ENCODE measurements around the gene MTUS2. TPM values are rescaled to one million over a fixed set of nuclear protein-coding genes. Genes with fewer than 3 reads are reported as not detected.

Gene MTUS2
- total and polyA plus RNA-seq, 2 experiments from 2014 or later, result 3.0 to 4.3 TPM

DNA sequence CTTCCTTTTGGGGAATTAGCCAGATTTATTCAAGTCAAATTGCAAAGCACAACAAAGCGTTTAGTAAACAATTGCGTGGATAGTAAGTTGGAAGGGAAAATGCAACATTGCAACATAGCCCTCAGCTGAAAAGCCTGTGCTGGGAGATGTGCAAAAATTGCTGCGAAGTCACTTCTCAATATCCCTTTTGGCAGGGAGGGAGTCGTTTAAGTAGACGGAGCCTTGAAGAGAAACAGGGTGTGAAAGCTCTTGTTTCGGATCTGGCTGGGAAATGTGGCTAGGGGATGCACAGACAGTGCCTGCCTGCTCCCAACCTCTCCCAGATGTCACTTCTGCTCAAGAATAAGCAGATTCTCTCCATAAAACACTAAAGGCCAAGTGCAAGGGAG, 718.5 kb downstream of the MTUS2 start:
- 82% methylated on average over 6 of the region's 6 CpGs for WGBS (ENCODE audit: low lambda C conversion rate, missing lambda C conversion rate)

GRCh38 chr13:29539856-29540255, 719.7 kb downstream of the MTUS2 start:
- Histone ChIP-seq H3K4me3 (no peak overlapping the region), H4K20me1 (ENCODE audit: insufficient read depth, poor library complexity, severe bottlenecking) (no peaks in the 10 kb centered on the region), H3K79me2 (peaks cover 17% of the 10 kb centered on the region), H3K4me2 (no peak overlapping the region), H3K9me2 (replicated peaks; ENCODE audit: insufficient read depth) (no peaks in the 10 kb centered on the region), H2AFZ (no peak overlapping the region), H3K27ac (no peak overlapping the region), H3K36me3 (replicated peaks; ENCODE audit: insufficient read depth, low read depth) (no peaks in the 10 kb centered on the region), H3K4me1 (ENCODE audit: insufficient read depth) (no peaks in the 10 kb centered on the region), H3K9me3 (ENCODE audit: low read depth) (no peaks in the 10 kb centered on the region), H3K27me3 (no peaks in the 10 kb centered on the region)
- no peak for DNase-seq (ENCODE audit: low spot score)
- 92% methylated on average over 2 of the region's 2 CpGs for WGBS (ENCODE audit: low lambda C conversion rate, missing lambda C conversion rate)
- TF ChIP-seq EZH2phosphoT487 (IDR thresholded peaks at IDR 0.05; ENCODE audit: low read depth, severe bottlenecking, unreplicated experiment) (no peak), CTCF (IDR thresholded peaks at IDR 0.05; ENCODE audit: poor library complexity) (no peak), EZH2 (IDR thresholded peaks at IDR 0.05; ENCODE audit: borderline replicate concordance) (no peak)

More for the DNA sequence above, 718.5 kb downstream of the MTUS2 start:
- Histone ChIP-seq H3K4me3 (no peak overlapping the region), H3K27me3 (no peaks in the 10 kb centered on the region), H3K9me2 (replicated peaks; ENCODE audit: insufficient read depth) (no peaks in the 10 kb centered on the region), H4K20me1 (ENCODE audit: insufficient read depth, poor library complexity, severe bottlenecking) (no peaks in the 10 kb centered on the region), H3K27ac (no peak overlapping the region), H3K9me3 (ENCODE audit: low read depth) (no peaks in the 10 kb centered on the region), H3K4me2 (no peak overlapping the region), H3K79me2 (peaks cover 12% of the 10 kb centered on the region), H3K36me3 (replicated peaks; ENCODE audit: insufficient read depth, low read depth) (no peaks in the 10 kb centered on the region), H3K4me1 (ENCODE audit: insufficient read depth) (no peaks in the 10 kb centered on the region), H2AFZ (no peak overlapping the region)
- TF ChIP-seq EZH2phosphoT487 (IDR thresholded peaks at IDR 0.05; ENCODE audit: low read depth, severe bottlenecking, unreplicated experiment) (no peak), CTCF (IDR thresholded peaks at IDR 0.05; ENCODE audit: poor library complexity) (no peak), EZH2 (IDR thresholded peaks at IDR 0.05; ENCODE audit: borderline replicate concordance) (no peak)
- no peak for DNase-seq (ENCODE audit: low spot score)

DNA sequence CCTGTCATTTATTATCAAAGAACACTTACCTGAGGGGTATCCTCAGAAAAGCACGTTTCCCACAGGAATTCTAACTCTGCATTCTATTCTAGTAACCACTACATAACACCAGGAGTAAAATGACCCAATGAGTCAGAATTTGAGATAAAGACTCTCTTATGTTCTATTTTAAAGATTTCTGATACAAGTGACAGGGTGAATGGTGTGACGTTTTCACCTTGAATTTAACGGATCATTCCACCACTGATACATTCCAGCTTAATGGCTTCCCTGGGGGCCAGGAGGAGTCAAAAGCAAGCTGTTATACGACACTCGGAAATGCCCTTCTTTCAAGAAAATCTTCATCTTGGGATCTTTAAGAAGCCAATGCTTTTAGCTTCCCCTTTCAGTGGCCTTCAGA, 720.2 kb downstream of the MTUS2 start:
- H3K27me3 ChIP-seq, result no peaks in the 10 kb centered on the region
- no peaks in the 10 kb centered on the region for H3K4me1 ChIP-seq (ENCODE audit: insufficient read depth)
- no peaks in the 10 kb centered on the region for H4K20me1 ChIP-seq (ENCODE audit: insufficient read depth, poor library complexity, severe bottlenecking)
- H3K9me3 ChIP-seq (ENCODE audit: low read depth), result no peaks in the 10 kb centered on the region
- WGBS (ENCODE audit: low lambda C conversion rate, missing lambda C conversion rate), result 66% methylated on average over 5 of the region's 5 CpGs
- no peak overlapping the region for H3K4me3 ChIP-seq
- H3K36me3 ChIP-seq (replicated peaks; ENCODE audit: insufficient read depth, low read depth), result no peaks in the 10 kb centered on the region
- TF ChIP-seq EZH2 (IDR thresholded peaks at IDR 0.05; ENCODE audit: borderline replicate concordance) (no peak), CTCF (IDR thresholded peaks at IDR 0.05; ENCODE audit: poor library complexity) (no peak), EZH2phosphoT487 (IDR thresholded peaks at IDR 0.05; ENCODE audit: low read depth, severe bottlenecking, unreplicated experiment) (no peak)
- H3K9me2 ChIP-seq (replicated peaks; ENCODE audit: insufficient read depth), result no peaks in the 10 kb centered on the region
- H3K4me2 ChIP-seq, result no peak overlapping the region
- no peak overlapping the region for H3K27ac ChIP-seq
- no peak for DNase-seq (ENCODE audit: low spot score)
- no peak overlapping the region for H2AFZ ChIP-seq
- peaks cover 17% of the 10 kb centered on the region for H3K79me2 ChIP-seq

DNA sequence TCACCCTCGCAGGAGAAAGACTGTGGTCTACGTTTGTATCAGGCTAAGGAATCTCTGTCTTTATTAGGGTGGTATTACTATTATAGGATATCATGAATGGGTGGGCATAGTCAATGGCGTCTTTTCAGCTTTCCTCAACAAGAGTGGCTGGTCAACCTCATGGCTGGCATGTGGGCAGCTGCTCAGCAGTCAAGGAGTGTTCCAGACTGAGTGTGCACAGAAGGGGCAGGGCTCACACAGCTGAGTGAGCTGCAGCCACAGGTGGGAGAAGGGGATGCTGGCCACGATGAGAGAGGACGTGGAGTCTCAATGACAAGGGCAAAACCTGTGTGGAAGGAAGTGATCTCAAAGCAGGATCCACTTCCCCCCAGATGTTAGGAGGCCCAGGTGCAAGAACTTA, 720.7 kb downstream of the MTUS2 start:
- H3K9me2 ChIP-seq (replicated peaks; ENCODE audit: insufficient read depth), result no peaks in the 10 kb centered on the region
- no peak overlapping the region for H3K4me2 ChIP-seq
- H3K27me3 ChIP-seq, result no peaks in the 10 kb centered on the region
- no peaks in the 10 kb centered on the region for H3K36me3 ChIP-seq (replicated peaks; ENCODE audit: insufficient read depth, low read depth)
- no peak for TF ChIP-seq EZH2phosphoT487 (IDR thresholded peaks at IDR 0.05; ENCODE audit: low read depth, severe bottlenecking, unreplicated experiment)
- H3K4me3 ChIP-seq, result no peak overlapping the region
- WGBS (ENCODE audit: low lambda C conversion rate, missing lambda C conversion rate), result 89% methylated on average over 5 of the region's 5 CpGs
- no peaks in the 10 kb centered on the region for H3K4me1 ChIP-seq (ENCODE audit: insufficient read depth)
- no peak for DNase-seq (ENCODE audit: low spot score)
- H3K27ac ChIP-seq, result no peak overlapping the region
- H3K79me2 ChIP-seq, result peaks cover 20% of the 10 kb centered on the region
- H4K20me1 ChIP-seq (ENCODE audit: insufficient read depth, poor library complexity, severe bottlenecking), result no peaks in the 10 kb centered on the region
- H2AFZ ChIP-seq, result no peak overlapping the region
- H3K9me3 ChIP-seq (ENCODE audit: low read depth), result no peaks in the 10 kb centered on the region

Data from hepatocyte (in vitro differentiated cells).